Ovary (tissue), 9 donors: ENCODE results near the gene TMC6. TPM values are rescaled to one million over a fixed set of nuclear protein-coding genes. Genes with fewer than 3 reads are reported as not detected.
"Not testable (repeated sequence)": the region's sequence is repeated elsewhere in the genome, so short reads cannot be mapped to it uniquely, and the experiment has no call there.

Experiments
- DNase-seq, 5 donors: peaks; one replicate each; pipeline ENCODE4 v3.0.0-alpha.2; 2019 to 2020
- H3K27ac ChIP-seq, 2 donors: fragments of 200-600 bp; one replicate each; pipeline versions ENCODE4 v1.5.1 to v1.8.0; 2019 to 2022
- H3K27me3 ChIP-seq: fragments of 200-600 bp; one replicate; pipeline ENCODE4 v1.8.0; 2022
- H3K36me3 ChIP-seq: fragments of 200-600 bp; sonication (generic); one replicate; pipeline ENCODE4 v1.5.1; 2019
- H3K4me1 ChIP-seq: one replicate; pipeline ENCODE4 v1.8.1; 2013; ENCODE audit warnings: mild to moderate bottlenecking, moderate library complexity; ENCODE audit not compliant: insufficient read depth
- H3K4me3 ChIP-seq: fragments of 200-600 bp; sonication (generic); one replicate; pipeline ENCODE4 v1.5.1; 2017
- H3K9me3 ChIP-seq, 2 donors: fragments of 200-600 bp in 1 of 2; sonication (generic) in 1 of 2; one replicate each; pipeline versions ENCODE4 v1.5.1 to v1.8.1; 2013 to 2019; ENCODE audit warnings: mild to moderate bottlenecking in 1 of 2, moderate library complexity in 1 of 2
- CTCF ChIP-seq, 3 donors: fragments of 450-650 bp in 2 of 3; fragments of 200-600 bp in 1 of 3; IDR thresholded peaks; one replicate each; pipeline versions ENCODE4 v1.5.1 to v1.8.0; 2016 to 2022; ENCODE audit warnings: antibody characterized with exemption in 3 of 3, mild to moderate bottlenecking in 1 of 3
- EP300 ChIP-seq: sonication (generic); formaldehyde crosslinking; IDR thresholded peaks from one replicate; pipeline ENCODE4 v1.6.1; 2017; ENCODE audit warnings: antibody characterized with exemption
- POLR2A ChIP-seq: fragments of 450-650 bp; IDR thresholded peaks from one replicate; pipeline ENCODE4 v1.6.1; 2017; ENCODE audit warnings: antibody characterized with exemption, mild to moderate bottlenecking, moderate library complexity
- WGBS, 3 donors: extraction: QIAGEN DNeasy Blood & Tissue Kit in 1 of 3; methylation state at CpG; one replicate each; pipeline versions ENCODE4 v1.1.5 to v1.1.7; 2013 to 2017; 5-methylcytosine and 5-hydroxymethylcytosine counted together
- intact Hi-C, 4 donors: fragments of 100-400 bp; cut with DNase I; formaldehyde crosslinking; loops; one replicate each; pipeline versions ENCODE4 v1.11.0 to v1.15.1; 2022 to 2023
- polyA plus RNA-seq, 2 donors: library from polyadenylated mRNA; stranded (reverse); fragments of 200-250 nt in 1 of 2; fragments of 350-450 nt in 1 of 2; fragmentation: Illumina TruSeq in 1 of 2; extraction: RNeasy Lipid Tissue Mini Kit (QIAGEN cat#74804) in 1 of 2; gene quantifications; one replicate each; pipeline ENCODE4 v1.2.3, GENCODE V29; 2013 to 2014
- total RNA-seq, 7 donors: library from RNA; depleted of rRNA in 2 of 7; stranded (reverse); fragments of >200 nt in 2 of 7; fragmentation: NEBNext Ultra II Directional in 3 of 7; extraction: Animal tissue kit (Norgen Biotek cat#: 25700) in 3 of 7; gene quantifications; one replicate each; pipeline versions ENCODE4 v1.1.0 to v1.2.4, GENCODE V29; 2016 to 2023
- donor health status: DM: no; HTN: no; CAD: no; lungs with moderate emphysema.
- donor health status: DM: no; HTN: no; CAD: no.
- donor health status: Bipolar disorder and iron deficiency.
- donor health status: DM: yes; HTN: yes; CAD: no.
- donor health status: DM: no; HTN: no; CAD: no.
- donor health status: DM: yes; HTN: yes; CAD: no.

Gene TMC6
- total and polyA plus RNA-seq, 9 donors, result 1.2 to 26.8 (median 8.3) TPM

DNA sequence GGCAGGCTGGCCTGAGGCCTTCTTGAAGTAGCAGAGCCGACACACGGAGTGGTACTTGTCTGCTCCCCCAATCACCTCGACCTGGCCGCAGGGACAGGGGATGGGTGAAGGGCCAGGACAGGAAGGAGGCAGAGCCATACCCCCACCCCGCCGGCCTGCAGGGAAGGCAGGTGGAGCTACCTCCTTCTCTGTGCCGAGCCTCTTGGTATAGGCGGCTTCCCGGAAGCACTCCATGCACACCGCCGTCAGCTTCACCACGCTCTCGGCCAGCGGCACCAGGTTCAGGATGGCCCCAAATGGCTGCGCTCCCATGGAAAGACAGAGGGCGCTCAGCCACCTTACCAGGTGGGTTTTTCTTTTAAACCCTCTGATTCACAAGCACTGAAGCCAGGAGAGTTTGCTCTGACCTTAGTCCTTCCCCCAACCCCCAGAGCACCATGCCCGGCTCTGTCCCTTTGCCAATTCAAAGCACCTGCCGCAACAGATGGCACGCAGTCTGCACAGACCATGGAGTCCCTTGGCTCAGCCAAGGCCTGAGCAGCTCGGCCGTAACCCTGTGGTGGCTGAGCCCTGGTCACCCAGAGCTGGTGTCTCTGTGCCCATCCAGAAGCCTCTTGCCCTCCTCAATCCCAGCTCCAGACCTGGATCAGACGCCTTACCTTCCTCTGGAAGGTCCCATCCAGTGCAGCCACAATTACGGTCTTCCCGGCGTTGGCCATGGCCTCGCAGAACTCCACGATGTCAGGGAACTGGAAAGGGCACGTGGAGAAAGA is 46.5 kb upstream of the TMC6 start:
- intact Hi-C loops, result loop anchor here in 2 of 4 donors (5.0 kb wide), 1 partner anchor 63 kb away; no protein-coding TSS in a partner anchor
- TF ChIP-seq EP300 (no peak), POLR2A (no peak), CTCF (IDR thresholded peaks at IDR 0.05) (no peak)
- 75 to 87% (median 83%) methylated on average over 28 of the region's 28 CpGs for WGBS, 3 donors

DNA sequence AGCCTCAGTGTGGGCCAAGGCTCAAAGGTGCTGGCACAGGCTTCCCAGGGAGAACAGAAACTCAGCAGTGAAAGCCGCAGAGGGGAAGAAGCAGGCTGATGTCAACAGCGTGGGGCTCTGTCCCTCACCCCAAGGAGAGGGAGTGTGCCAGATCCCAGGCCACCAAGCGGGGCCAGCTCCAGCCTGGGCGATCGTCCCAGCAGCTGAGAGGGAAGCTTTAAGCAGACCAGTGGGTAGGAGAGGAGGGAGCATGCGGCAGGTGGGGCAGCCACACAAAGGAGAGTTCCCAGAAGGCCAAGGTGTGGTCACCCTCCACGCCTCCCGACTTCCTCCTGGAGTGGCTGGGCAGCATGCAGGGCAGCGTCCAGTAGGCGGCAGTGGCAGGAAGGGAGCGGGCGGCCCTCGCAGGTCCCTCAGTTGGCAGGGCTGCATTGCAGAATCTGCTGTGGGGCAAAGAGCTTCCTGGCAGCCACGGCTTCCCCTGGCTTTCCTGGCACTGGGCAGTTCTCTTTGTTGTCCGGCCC is 45.9 kb upstream of the TMC6 start:
- intact Hi-C loops, result no loop called here

More for the DNA sequence above, 46.5 kb upstream of the TMC6 start:
- no peaks in the 10 kb centered on the region for H3K36me3 ChIP-seq
- H3K4me3 ChIP-seq, result no peak overlapping the region
- H3K9me3 ChIP-seq, result no peaks in the 10 kb centered on the region
- H3K27me3 ChIP-seq, result no peaks in the 10 kb centered on the region
- H3K4me1 ChIP-seq, result peaks cover 24% of the 10 kb centered on the region
- peak in 1 of 5 donors; percentile 41 for DNase-seq
- peak overlapping the region; percentile 74 to 77 for H3K27ac ChIP-seq

GRCh38 chr17:78173097-78173715 is 44.7 kb upstream of the TMC6 start:
- intact Hi-C loops, result no loop called here
- Histone ChIP-seq H3K27ac (peak overlapping the region; percentile 64 to 77), H3K9me3 (no peaks in the 10 kb centered on the region), H3K27me3 (no peaks in the 10 kb centered on the region), H3K4me3 (no peak overlapping the region), H3K4me1 (peaks cover 20% of the 10 kb centered on the region), H3K36me3 (no peaks in the 10 kb centered on the region)
- DNase-seq, result peak in 2 of 5 donors; percentile 46 to 58
- no peak for TF ChIP-seq POLR2A
- TF ChIP-seq CTCF (IDR thresholded peaks at IDR 0.05), result no peak
- TF ChIP-seq EP300, result no peak
- 23 to 46% (median 33%) methylated on average over 11 of the region's 11 CpGs for WGBS, 3 donors

More for the DNA sequence above, 45.9 kb upstream of the TMC6 start:
- Histone ChIP-seq H3K27me3 (no peaks in the 10 kb centered on the region), H3K9me3 (no peaks in the 10 kb centered on the region), H3K4me3 (no peak overlapping the region), H3K4me1 (peaks cover 23% of the 10 kb centered on the region), H3K27ac (peak overlapping the region; percentile 74 to 77), H3K36me3 (no peaks in the 10 kb centered on the region)
- peak in 4 of 5 donors; percentile 50 to 60 (median 56) for DNase-seq
- peak in 1 of 3 donors; percentile 22 for TF ChIP-seq CTCF (IDR thresholded peaks at IDR 0.05)
- TF ChIP-seq POLR2A, result no peak
- TF ChIP-seq EP300, result no peak
- 76 to 82% (median 81%) methylated on average over 15 of the region's 15 CpGs for WGBS, 3 donors

DNA sequence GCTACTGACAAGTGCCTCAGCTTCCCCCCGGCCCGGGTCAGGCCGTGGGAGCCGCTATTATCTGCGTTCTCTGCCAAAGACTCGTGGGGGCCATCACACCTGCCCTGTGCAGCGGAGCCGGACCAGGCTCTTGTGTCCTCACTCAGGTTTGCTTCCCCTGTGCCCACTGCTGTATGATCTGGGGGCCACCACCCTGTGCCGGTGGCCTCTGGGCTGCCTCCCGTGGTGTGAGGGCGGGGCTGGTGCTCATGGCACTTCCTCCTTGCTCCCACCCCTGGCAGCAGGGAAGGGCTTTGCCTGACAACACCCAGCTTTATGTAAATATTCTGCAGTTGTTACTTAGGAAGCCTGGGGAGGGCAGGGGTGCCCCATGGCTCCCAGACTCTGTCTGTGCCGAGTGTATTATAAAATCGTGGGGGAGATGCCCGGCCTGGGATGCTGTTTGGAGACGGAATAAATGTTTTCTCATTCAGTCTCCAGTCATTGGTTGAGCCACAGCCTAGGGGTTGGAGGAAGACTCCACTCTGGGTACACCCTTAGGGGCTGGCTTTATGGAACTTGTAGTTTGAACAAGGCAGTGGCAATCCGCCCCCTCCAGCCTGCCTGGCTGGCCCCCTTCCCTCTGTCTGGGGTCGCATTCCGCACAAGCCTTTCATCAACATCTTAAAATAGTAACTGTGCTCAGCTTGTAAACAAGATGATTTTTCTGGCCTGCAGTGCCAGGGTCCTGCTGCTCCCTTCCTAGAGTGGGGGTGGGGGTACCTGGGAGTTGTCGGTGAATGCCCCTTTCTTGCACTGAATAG is 43.9 kb upstream of the TMC6 start:
- Histone ChIP-seq H3K4me1 (peaks cover 20% of the 10 kb centered on the region), H3K27me3 (no peaks in the 10 kb centered on the region), H3K36me3 (no peaks in the 10 kb centered on the region), H3K9me3 (no peaks in the 10 kb centered on the region), H3K27ac (peak overlapping the region; percentile 64 to 77), H3K4me3 (no peak overlapping the region)
- intact Hi-C loops, result no loop called here
- TF ChIP-seq POLR2A (no peak), CTCF (IDR thresholded peaks at IDR 0.05) (no peak), EP300 (no peak)
- 27 to 39% (median 33%) methylated on average over 19 of the region's 19 CpGs for WGBS, 3 donors
- peak; percentile 62 to 79 (median 69) for DNase-seq

GRCh38 chr17:78171591-78172248 is 43.2 kb upstream of the TMC6 start:
- H3K36me3 ChIP-seq, H3K27me3 ChIP-seq, intact Hi-C loops, H3K4me3 ChIP-seq, H3K9me3 ChIP-seq: not testable (repeated sequence)
- Histone ChIP-seq H3K27ac (peak overlapping the region; percentile 64 to 77), H3K4me1 (peaks cover 20% of the 10 kb centered on the region)
- DNase-seq, result peak in 1 of 5 donors; percentile 45
- WGBS, 3 donors, result 84 to 90% (median 88%) methylated on average over 19 of the region's 19 CpGs
